Heart left ventricle (tissue), 13 donors: ENCODE measurements around the gene FYN.

Experiments
- POLR2A ChIP-seq, 2 donors: fragments of 450-650 bp; IDR thresholded peaks; one replicate each; pipeline ENCODE4 v1.6.1; 2017; ENCODE audit warnings: antibody characterized with exemption in 2 of 2, mild to moderate bottlenecking in 2 of 2, moderate library complexity in 2 of 2
- TF ChIP-seq, protein P1 (sequence below), 12 donors: fragments of 200-600 bp; sonication (generic) in 4 of 12; IDR thresholded peaks; one replicate each; pipeline versions ENCODE4 v1.5.0 to v1.8.0; 2018 to 2022; ENCODE audit warnings: antibody characterized with exemption in 12 of 12, mild to moderate bottlenecking in 5 of 12
- donor health status: ischemic (EF 13 %, LVEDD 7.1; RV severe dilation, severe dysfunction).
- donor health status: DM: no; HTN: yes; CAD: no.
- donor health status: DM: no; HTN: no; CAD: no.
- donor health status: ischemic (EF 25% LVEDD 6.9; RV normal size, moderate dysfunction).
- donor health status: ischemic (EF 25% LVEDD 5.7; RV mildly dilated, moderate dysfunction).
- donor health status: ischemic (EF 35%, LVEDD 5.7; RV mildly dilated, moderate dysfunction).
- donor health status: nonischemic (EF 11% LVEDD 7.7; RV severe dilation, severe dysfunction).
- donor health status: DM: yes; HTN: yes; CAD: no.
- donor health status: PGD.
- donor health status: ischemic (EF 29% LVEDD 5.4; RV normal size, mild dysfunction).
- donor health status: nonischemic (EF 23%, LVEDD 6.1; RV moderate dilation, normal function).

DNA sequence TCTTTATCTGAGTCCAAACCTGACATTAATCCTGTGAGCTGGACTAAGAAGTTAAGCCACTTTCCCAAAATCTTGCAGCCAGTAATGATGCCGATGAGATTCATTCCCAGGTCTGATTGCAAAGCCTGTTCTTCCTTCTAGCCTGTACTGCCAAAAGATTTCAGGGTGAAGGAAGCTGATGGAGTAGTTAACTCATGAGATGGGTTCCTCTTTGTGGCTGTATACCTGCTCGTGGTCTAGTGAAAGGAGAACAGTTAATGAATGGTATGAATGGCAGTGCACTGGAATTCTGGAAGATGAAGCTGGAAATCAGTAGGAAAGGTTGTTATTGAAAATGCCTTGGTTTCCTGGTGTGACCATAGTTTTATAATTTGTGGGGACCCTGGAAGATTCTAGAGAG lies 112.0 kb downstream of the FYN start:
- TF ChIP-seq, protein P1, sequence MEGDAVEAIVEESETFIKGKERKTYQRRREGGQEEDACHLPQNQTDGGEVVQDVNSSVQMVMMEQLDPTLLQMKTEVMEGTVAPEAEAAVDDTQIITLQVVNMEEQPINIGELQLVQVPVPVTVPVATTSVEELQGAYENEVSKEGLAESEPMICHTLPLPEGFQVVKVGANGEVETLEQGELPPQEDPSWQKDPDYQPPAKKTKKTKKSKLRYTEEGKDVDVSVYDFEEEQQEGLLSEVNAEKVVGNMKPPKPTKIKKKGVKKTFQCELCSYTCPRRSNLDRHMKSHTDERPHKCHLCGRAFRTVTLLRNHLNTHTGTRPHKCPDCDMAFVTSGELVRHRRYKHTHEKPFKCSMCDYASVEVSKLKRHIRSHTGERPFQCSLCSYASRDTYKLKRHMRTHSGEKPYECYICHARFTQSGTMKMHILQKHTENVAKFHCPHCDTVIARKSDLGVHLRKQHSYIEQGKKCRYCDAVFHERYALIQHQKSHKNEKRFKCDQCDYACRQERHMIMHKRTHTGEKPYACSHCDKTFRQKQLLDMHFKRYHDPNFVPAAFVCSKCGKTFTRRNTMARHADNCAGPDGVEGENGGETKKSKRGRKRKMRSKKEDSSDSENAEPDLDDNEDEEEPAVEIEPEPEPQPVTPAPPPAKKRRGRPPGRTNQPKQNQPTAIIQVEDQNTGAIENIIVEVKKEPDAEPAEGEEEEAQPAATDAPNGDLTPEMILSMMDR (IDR thresholded peaks at IDR 0.05): no peak
- TF ChIP-seq POLR2A (IDR thresholded peaks at IDR 0.05): no peak
